IMR-90 (cell line): ENCODE data around the gene IL16. TPM values are rescaled to one million over a fixed set of nuclear protein-coding genes. Genes with fewer than 3 reads are reported as not detected.
A peak's percentile ranks its signal among the peaks of the same experiment; 100 is the strongest.

Experiments used
- ATAC-seq: fragments of 200-7000 bp; cut with Tn5 transposase; 2 replicates; pipeline ENCODE4 v1.9.1; 2020; ENCODE audit warnings: low read depth, mild to moderate bottlenecking, moderate library complexity
- BruUV-seq: library from RNA; stranded (reverse); fragments of 400-500 nt; replicated peaks from 2 replicates; lab custom pipeline; 2021; lab: Mats Ljungman, UMichigan
- CTCF ChIA-PET: fragments of 300-600 bp; formaldehyde crosslinking; extraction: SDS; loops from one replicate; lab custom pipeline; 2021; ENCODE audit warnings: antibody characterized with exemption; lab: Yijun Ruan, JAX
- POLR2A ChIA-PET: fragments of 300-600 bp; sonication (Branson Sonifier 250); formaldehyde crosslinking; loops from one replicate; lab custom pipeline; 2022; ENCODE audit warnings: antibody characterized with exemption; ENCODE audit not compliant: unreplicated experiment; lab: Charles Lee
- DNase-seq: peaks from one replicate; pipeline ENCODE4 v3.0.0; 2013
- H2AFZ ChIP-seq: replicated peaks from 2 replicates; pipeline ENCODE3; 2013; ENCODE audit warnings: low read length, mild to moderate bottlenecking; ENCODE audit not compliant: poor library complexity
- H2AK5ac ChIP-seq: 2 replicates; pipeline ENCODE4 v1.6.1; 2013; ENCODE audit warnings: low read depth, low read length, inconsistent platforms
- H2AK9ac ChIP-seq: replicated peaks from 2 replicates; pipeline ENCODE3; 2013; ENCODE audit warnings: mild to moderate bottlenecking, low read depth, low read length, moderate library complexity; ENCODE audit not compliant: poor library complexity
- H2BK120ac ChIP-seq: 2 replicates; pipeline ENCODE4 v1.6.1; 2013; ENCODE audit warnings: low read depth, low read length, inconsistent platforms
- H2BK15ac ChIP-seq: 3 replicates; pipeline ENCODE4 v1.6.1; 2013; ENCODE audit warnings: low read depth, low read length, inconsistent platforms
- H2BK20ac ChIP-seq: 2 replicates; pipeline ENCODE4 v1.6.1; 2013; ENCODE audit warnings: low read depth, mild to moderate bottlenecking, inconsistent platforms, low read length, moderate library complexity
- H2BK5ac ChIP-seq: 2 replicates; pipeline ENCODE4 v1.6.1; 2013; ENCODE audit warnings: mild to moderate bottlenecking, low read depth, low read length, inconsistent platforms; ENCODE audit not compliant: poor library complexity, severe bottlenecking
- H3K14ac ChIP-seq: replicated peaks from 2 replicates; pipeline ENCODE4 v1.6.1; 2013; ENCODE audit warnings: low read depth, low read length, inconsistent platforms
- H3K18ac ChIP-seq: 2 replicates; pipeline ENCODE4 v1.6.1; 2013; ENCODE audit warnings: low read depth, low read length, control low read depth
- H3K23ac ChIP-seq: 2 replicates; pipeline ENCODE4 v1.6.1; 2013; ENCODE audit warnings: low read depth, low read length, inconsistent platforms
- H3K27ac ChIP-seq: 2 replicates; pipeline ENCODE4 v1.5.1; 2013; ENCODE audit warnings: mild to moderate bottlenecking, control low read depth, low read length; ENCODE audit not compliant: insufficient read depth
- H3K27me3 ChIP-seq: 2 replicates; pipeline ENCODE4 v1.6.1; 2013; ENCODE audit warnings: low read length; ENCODE audit not compliant: control insufficient read depth, insufficient read depth
- H3K36me3 ChIP-seq: 2 replicates; pipeline ENCODE4 v1.6.1; 2013; ENCODE audit warnings: low read length, mixed read lengths; ENCODE audit not compliant: control insufficient read depth, insufficient read depth
- H3K4ac ChIP-seq: 2 replicates; pipeline ENCODE4 v1.6.1; 2013; ENCODE audit warnings: low read depth, low read length, inconsistent platforms
- H3K4me1 ChIP-seq: 2 replicates; pipeline ENCODE4 v1.6.1; 2013; ENCODE audit warnings: low read length, mixed read lengths; ENCODE audit not compliant: control insufficient read depth, insufficient read depth
- H3K4me2 ChIP-seq: 2 replicates; pipeline ENCODE4 v1.6.1; 2013; ENCODE audit warnings: low read depth, mild to moderate bottlenecking, control low read depth, low read length, moderate library complexity
- H3K4me3 ChIP-seq: 2 replicates; pipeline ENCODE4 v1.5.1; 2013; ENCODE audit warnings: low read depth, mild to moderate bottlenecking, control low read depth, low read length, moderate library complexity; ENCODE audit not compliant: insufficient read depth
- H3K56ac ChIP-seq: 2 replicates; pipeline ENCODE4 v1.6.1; 2013; ENCODE audit warnings: low read length, inconsistent platforms; ENCODE audit not compliant: insufficient read depth; ENCODE audit errors: extremely low read depth
- H3K79me1 ChIP-seq, 2 experiments: 2 replicates each; pipeline ENCODE4 v1.6.1; 2013; ENCODE audit warnings: low read length in 2 of 2, inconsistent platforms in 1 of 2, low read depth in 1 of 2
- H3K9ac ChIP-seq: 2 replicates; pipeline ENCODE4 v1.6.1; 2013; ENCODE audit warnings: low read depth, low read length, control low read depth
- H3K9me1 ChIP-seq: 2 replicates; pipeline ENCODE4 v1.6.1; 2013; ENCODE audit warnings: low read length, inconsistent platforms; ENCODE audit not compliant: insufficient read depth
- H3K9me3 ChIP-seq: 2 replicates; pipeline ENCODE4 v1.6.1; 2013; ENCODE audit warnings: low read length; ENCODE audit not compliant: control insufficient read depth, insufficient read depth
- H4K20me1 ChIP-seq: 2 replicates; pipeline ENCODE4 v1.6.1; 2013; ENCODE audit warnings: low read length, inconsistent platforms; ENCODE audit not compliant: insufficient read depth
- H4K5ac ChIP-seq: 2 replicates; pipeline ENCODE4 v1.6.1; 2013; ENCODE audit warnings: mild to moderate bottlenecking, low read depth, low read length, control low read depth
- H4K8ac ChIP-seq, 2 experiments: 2 replicates each; pipeline ENCODE4 v1.6.1; 2013; ENCODE audit warnings: low read depth in 2 of 2, low read length in 2 of 2, control low read depth in 1 of 2, inconsistent platforms in 1 of 2
- H4K91ac ChIP-seq: 2 replicates; pipeline ENCODE4 v1.6.1; 2013; ENCODE audit warnings: low read depth, low read length, inconsistent platforms; ENCODE audit not compliant: insufficient read depth
- BHLHE40 ChIP-seq: fragments of 150-350 bp; IDR thresholded peaks from 2 replicates; pipeline ENCODE4 v1.6.1; 2016; ENCODE audit warnings: mild to moderate bottlenecking, low read depth, low read length
- CHD1 ChIP-seq: IDR thresholded peaks from 2 replicates; pipeline ENCODE4 v1.6.1; 2012; ENCODE audit warnings: low read depth, low read length, improper control_type of control experiment
- MAFK ChIP-seq: IDR thresholded peaks from 2 replicates; pipeline ENCODE4 v1.6.1; 2012; ENCODE audit warnings: low read depth, low read length, improper control_type of control experiment
- MXI1 ChIP-seq: IDR thresholded peaks from 2 replicates; pipeline ENCODE4 v1.6.1; 2012; ENCODE audit warnings: low read depth, mild to moderate bottlenecking, low read length, moderate library complexity, borderline replicate concordance
- NFE2L2 ChIP-seq: fragments of 150-350 bp; IDR thresholded peaks from 2 replicates; pipeline ENCODE4 v1.6.1; 2016; ENCODE audit warnings: low read depth, mild to moderate bottlenecking, low read length
- POLR2A ChIP-seq: IDR thresholded peaks from 2 replicates; pipeline ENCODE4 v1.6.1; 2012; ENCODE audit warnings: mild to moderate bottlenecking, low read depth, low read length
- RCOR1 ChIP-seq: IDR thresholded peaks from 2 replicates; pipeline ENCODE4 v1.6.1; 2012; ENCODE audit warnings: mild to moderate bottlenecking, low read length, improper control_type of control experiment; ENCODE audit not compliant: insufficient replicate concordance
- RFX5 ChIP-seq: IDR thresholded peaks from 2 replicates; pipeline ENCODE4 v1.8.0; 2012; ENCODE audit warnings: low read depth, mild to moderate bottlenecking, low read length, moderate library complexity
- USF2 ChIP-seq: fragments of 150-350 bp; IDR thresholded peaks from 2 replicates; pipeline ENCODE4 v1.6.1; 2017; ENCODE audit warnings: mild to moderate bottlenecking, antibody characterized with exemption, low read length, low read depth
- WGBS, 2 experiments: methylation state at CpG; one replicate each; pipeline versions ENCODE4 v1.1.5 to v1.1.7; 2013; ENCODE audit warnings: missing lambda C conversion rate in 2 of 2; ENCODE audit not compliant: insufficient read length in 1 of 2; ENCODE audit errors: extremely low coverage in 2 of 2; 5-methylcytosine and 5-hydroxymethylcytosine counted together
- dilution Hi-C: fragments of 300-500 bp; cut with HindIII; formaldehyde crosslinking; loops from one replicate; pipeline ENCODE4 v1.14.3; 2018; ENCODE audit warnings: low sequenced_read_pairs; ENCODE audit not compliant: unreplicated experiment
- in situ Hi-C: fragments of 300-500 bp; cut with MboI; formaldehyde crosslinking; loops from 3 replicates; pipeline ENCODE4 v1.14.3; 2019; ENCODE audit warnings: low sequenced_read_pairs, inconsistent platforms, mixed read lengths
- intact Hi-C: fragments of 100-400 bp; cut with micrococcal nuclease; formaldehyde crosslinking; loops from 2 replicates; pipeline ENCODE4 v1.10.0; 2022
- polyA plus RNA-seq, 3 experiments: library from polyadenylated mRNA; depleted of rRNA; stranded (reverse); fragments of >200 nt; gene quantifications; 2 replicates each; pipeline ENCODE4 v1.2.3, GENCODE V29; 2012; ENCODE audit warnings: low replicate concordance in 1 of 3
- total RNA-seq: library from RNA; depleted of rRNA; stranded (reverse); fragments of >200 nt; gene quantifications from 2 replicates; pipeline ENCODE4 v1.2.3, GENCODE V29; 2012

Gene IL16
- total and polyA plus RNA-seq, 2 of the 4 experiments (the other 2 are of a cell fraction), result 0.18 to 0.27 TPM

GRCh38 chr15:81165535-81165934, 31.1 kb upstream of the IL16 start:
- peaks cover 24% of the 10 kb centered on the region for H3K9me1 ChIP-seq
- peak overlapping the region; percentile 99 for H4K91ac ChIP-seq
- H2AK5ac ChIP-seq, result peak overlapping the region; percentile 98; the same call in 1 of the 2 replicates
- intact Hi-C loops, result loop anchor here (2.0 kb wide), 1 partner anchor 17 kb away; no protein-coding TSS in a partner anchor
- no TSS peak for BruUV-seq
- H2BK120ac ChIP-seq, result peak overlapping the region; percentile 100
- no peak overlapping the region for H3K9ac ChIP-seq
- no peak for ATAC-seq
- POLR2A ChIA-PET, result no interaction called here
- no peaks in the 10 kb centered on the region for H4K20me1 ChIP-seq
- H3K4me1 ChIP-seq, result peaks cover 22% of the 10 kb centered on the region
- H3K14ac ChIP-seq, result peak overlapping the region; percentile 94
- peak overlapping the region; percentile 99 for H3K4ac ChIP-seq
- peak; percentile 39 for DNase-seq
- peak overlapping the region; percentile 48; the same call in 1 of the 2 replicates for H3K23ac ChIP-seq
- peak overlapping the region; percentile 99; the same call in 1 of the 2 replicates for H3K18ac ChIP-seq
- peak overlapping the region; percentile 50 to 93; a peak in 3 of 4 replicates for H4K8ac ChIP-seq
- dilution Hi-C loops, result no loop called here
- H2AFZ ChIP-seq, result no peak overlapping the region
- H3K9me3 ChIP-seq, result no peaks in the 10 kb centered on the region
- peak overlapping the region; percentile 32; the same call in 1 of the 2 replicates for H3K56ac ChIP-seq
- TF ChIP-seq RCOR1, result no peak
- no peak for TF ChIP-seq USF2
- TF ChIP-seq RFX5, result no peak
- TF ChIP-seq POLR2A, result no peak
- no peak for TF ChIP-seq MAFK
- TF ChIP-seq CHD1, result no peak
- no peak for TF ChIP-seq MXI1
- no peak for TF ChIP-seq NFE2L2
- no peak for TF ChIP-seq BHLHE40
- no peaks in the 10 kb centered on the region for H3K36me3 ChIP-seq
- no CpG with 5 or more reads among the region's 3 CpGs for WGBS, 2 experiments
- CTCF ChIA-PET, result interaction anchor here (0.6 to 3.0 kb wide), 3 partner anchors 9 to 100 kb away, joined by 3 to 12 read pairs (median 6); no protein-coding TSS in a partner anchor
- no peak overlapping the region for H3K4me2 ChIP-seq
- H2BK5ac ChIP-seq, result peak overlapping the region; percentile 94
- no peak overlapping the region for H2AK9ac ChIP-seq
- in situ Hi-C loops, result no loop called here
- peak overlapping the region; percentile 100 for H2BK20ac ChIP-seq
- no peak overlapping the region for H3K4me3 ChIP-seq
- no peak overlapping the region for H3K27ac ChIP-seq
- H3K27me3 ChIP-seq, result no peaks in the 10 kb centered on the region
- H4K5ac ChIP-seq, result peak overlapping the region; percentile 97; the same call in 1 of the 2 replicates
- H3K79me1 ChIP-seq, result no peaks in the 10 kb centered on the region
- H2BK15ac ChIP-seq, result peak overlapping the region; percentile 82; the same call in 2 of the 3 replicates
